ENCODE measurements around the gene F8A1. TPM values are rescaled to one million over a fixed set of nuclear protein-coding genes. Genes with fewer than 3 reads are reported as not detected.
"Not testable (repeated sequence)": the region's sequence is repeated elsewhere in the genome, so short reads cannot be mapped to it uniquely, and the experiment has no call there.

Gene F8A1
- total and polyA plus RNA-seq, 2 donors from 2014 or later, result 44.8 to 51.9 TPM

GRCh38 chrX:154855256-154855655, 30.9 kb upstream of the F8A1 start:
- DNase-seq (no peak), FAIRE-seq (no peak)
- TF ChIP-seq CTCF (IDR thresholded peaks at IDR 0.05; ENCODE audit: borderline replicate concordance, extremely low read depth, insufficient read depth), result no peak
- no peaks in the 10 kb centered on the region for H3K4me1 ChIP-seq (ENCODE audit: control insufficient read depth in 2 of 3, insufficient read depth in 2 of 3, low read depth in 1 of 3, low read length in 3 of 3)
- H3K27me3 ChIP-seq (ENCODE audit: control insufficient read depth, insufficient read depth, low read length), result no peaks in the 10 kb centered on the region
- H3K9me3 ChIP-seq (ENCODE audit: control insufficient read depth in 2 of 3, insufficient read depth in 1 of 3, low read length in 3 of 3), result no peaks in the 10 kb centered on the region
- peaks cover 0 to 2% (median 0%) of the 10 kb centered on the region in 3 donors for H3K36me3 ChIP-seq (ENCODE audit: control insufficient read depth in 2 of 3, insufficient read depth in 3 of 3, low read length in 3 of 3)
- no peak overlapping the region for H3K27ac ChIP-seq (ENCODE audit: low read depth in 2 of 2, low read length in 2 of 2)
- intact Hi-C loops (cut with DNase I), result no loop called here
- no peak overlapping the region for H3K4me3 ChIP-seq (ENCODE audit: low read length in 3 of 3)
- H3K9ac ChIP-seq (ENCODE audit: low read length in 3 of 3), result no peak overlapping the region

GRCh38 chrX:154868522-154868921, 17.6 kb upstream of the F8A1 start:
- H3K27me3 ChIP-seq (ENCODE audit: control insufficient read depth, insufficient read depth, low read length); H3K36me3 ChIP-seq (ENCODE audit: control insufficient read depth in 2 of 3, insufficient read depth in 3 of 3, low read length in 3 of 3); H3K4me3 ChIP-seq (ENCODE audit: low read length in 3 of 3); H3K4me1 ChIP-seq (ENCODE audit: control insufficient read depth in 2 of 3, insufficient read depth in 2 of 3, low read depth in 1 of 3, low read length in 3 of 3); H3K9me3 ChIP-seq (ENCODE audit: control insufficient read depth in 2 of 3, insufficient read depth in 1 of 3, low read length in 3 of 3); DNase-seq; H3K9ac ChIP-seq (ENCODE audit: low read length in 3 of 3); H3K27ac ChIP-seq (ENCODE audit: low read depth in 2 of 2, low read length in 2 of 2); intact Hi-C loops (cut with DNase I); FAIRE-seq: not testable (repeated sequence)

GRCh38 chrX:154873329-154873728, 12.8 kb upstream of the F8A1 start:
- TF ChIP-seq CTCF (IDR thresholded peaks at IDR 0.05; ENCODE audit: borderline replicate concordance, extremely low read depth, insufficient read depth), result no peak
- no peak overlapping the region for H3K9ac ChIP-seq (ENCODE audit: low read length in 3 of 3)
- no peak for DNase-seq
- intact Hi-C loops (cut with DNase I), result no loop called here
- FAIRE-seq, result no peak
- no peaks in the 10 kb centered on the region for H3K27me3 ChIP-seq (ENCODE audit: control insufficient read depth, insufficient read depth, low read length)
- no peak overlapping the region for H3K27ac ChIP-seq (ENCODE audit: low read depth in 2 of 2, low read length in 2 of 2)
- H3K4me3 ChIP-seq (ENCODE audit: low read length in 3 of 3), result no peak overlapping the region
- H3K9me3 ChIP-seq (ENCODE audit: control insufficient read depth in 2 of 3, insufficient read depth in 1 of 3, low read length in 3 of 3), result no peaks in the 10 kb centered on the region
- H3K36me3 ChIP-seq (ENCODE audit: control insufficient read depth in 2 of 3, insufficient read depth in 3 of 3, low read length in 3 of 3), result no peaks in the 10 kb centered on the region
- H3K4me1 ChIP-seq (ENCODE audit: control insufficient read depth in 2 of 3, insufficient read depth in 2 of 3, low read depth in 1 of 3, low read length in 3 of 3), result no peaks in the 10 kb centered on the region

- intact Hi-C loops (cut with DNase I); H3K27me3 ChIP-seq (ENCODE audit: control insufficient read depth, insufficient read depth, low read length): not testable (repeated sequence)
Measured at GRCh38 chrX:154884069-154884468, 2.1 kb upstream of the F8A1 start.

GRCh38 chrX:154885057-154885456, 1.1 kb upstream of the F8A1 start:
- DNase-seq; H3K4me1 ChIP-seq (ENCODE audit: control insufficient read depth in 2 of 3, insufficient read depth in 2 of 3, low read depth in 1 of 3, low read length in 3 of 3); H3K9me3 ChIP-seq (ENCODE audit: control insufficient read depth in 2 of 3, insufficient read depth in 1 of 3, low read length in 3 of 3); FAIRE-seq; H3K36me3 ChIP-seq (ENCODE audit: control insufficient read depth in 2 of 3, insufficient read depth in 3 of 3, low read length in 3 of 3); intact Hi-C loops (cut with DNase I); H3K27me3 ChIP-seq (ENCODE audit: control insufficient read depth, insufficient read depth, low read length); H3K27ac ChIP-seq (ENCODE audit: low read depth in 2 of 2, low read length in 2 of 2); H3K9ac ChIP-seq (ENCODE audit: low read length in 3 of 3); H3K4me3 ChIP-seq (ENCODE audit: low read length in 3 of 3): not testable (repeated sequence)

More at GRCh38 chrX:154884069-154884468, 2.1 kb upstream of the F8A1 start:
- not testable (repeated sequence) for H3K9ac ChIP-seq (ENCODE audit: low read length in 3 of 3); H3K4me3 ChIP-seq (ENCODE audit: low read length in 3 of 3); FAIRE-seq; H3K27ac ChIP-seq (ENCODE audit: low read depth in 2 of 2, low read length in 2 of 2); H3K4me1 ChIP-seq (ENCODE audit: control insufficient read depth in 2 of 3, insufficient read depth in 2 of 3, low read depth in 1 of 3, low read length in 3 of 3); DNase-seq; H3K9me3 ChIP-seq (ENCODE audit: control insufficient read depth in 2 of 3, insufficient read depth in 1 of 3, low read length in 3 of 3); H3K36me3 ChIP-seq (ENCODE audit: control insufficient read depth in 2 of 3, insufficient read depth in 3 of 3, low read length in 3 of 3)

GRCh38 chrX:154885549-154885948, 606 bp upstream of the F8A1 start:
- H3K27ac ChIP-seq (ENCODE audit: low read depth in 2 of 2, low read length in 2 of 2); H3K4me3 ChIP-seq (ENCODE audit: low read length in 3 of 3); H3K27me3 ChIP-seq (ENCODE audit: control insufficient read depth, insufficient read depth, low read length); H3K9me3 ChIP-seq (ENCODE audit: control insufficient read depth in 2 of 3, insufficient read depth in 1 of 3, low read length in 3 of 3); H3K36me3 ChIP-seq (ENCODE audit: control insufficient read depth in 2 of 3, insufficient read depth in 3 of 3, low read length in 3 of 3); H3K4me1 ChIP-seq (ENCODE audit: control insufficient read depth in 2 of 3, insufficient read depth in 2 of 3, low read depth in 1 of 3, low read length in 3 of 3); DNase-seq; FAIRE-seq; H3K9ac ChIP-seq (ENCODE audit: low read length in 3 of 3); intact Hi-C loops (cut with DNase I): not testable (repeated sequence)

GRCh38 chrX:154886789-154887221, 650 bp downstream of the F8A1 start:
- H3K36me3 ChIP-seq (ENCODE audit: control insufficient read depth in 2 of 3, insufficient read depth in 3 of 3, low read length in 3 of 3); H3K9ac ChIP-seq (ENCODE audit: low read length in 3 of 3); H3K27me3 ChIP-seq (ENCODE audit: control insufficient read depth, insufficient read depth, low read length); FAIRE-seq; intact Hi-C loops (cut with DNase I); H3K27ac ChIP-seq (ENCODE audit: low read depth in 2 of 2, low read length in 2 of 2); H3K4me1 ChIP-seq (ENCODE audit: control insufficient read depth in 2 of 3, insufficient read depth in 2 of 3, low read depth in 1 of 3, low read length in 3 of 3); H3K9me3 ChIP-seq (ENCODE audit: control insufficient read depth in 2 of 3, insufficient read depth in 1 of 3, low read length in 3 of 3); DNase-seq; H3K4me3 ChIP-seq (ENCODE audit: low read length in 3 of 3): not testable (repeated sequence)
